Subcutaneous adipose tissue (tissue), 4 donors: Measurements from ENCODE around the gene PAX5. TPM values are rescaled to one million over a fixed set of nuclear protein-coding genes. Genes with fewer than 3 reads are reported as not detected.

Experiments used
- CTCF ChIP-seq: fragments of 450-650 bp; IDR thresholded peaks from one replicate; pipeline ENCODE4 v1.5.1; 2016; ENCODE audit warnings: low read depth, mild to moderate bottlenecking, control low read depth, antibody characterized with exemption, moderate library complexity
- total RNA-seq, 4 donors: library from RNA; depleted of rRNA; stranded (reverse); fragments of >200 nt; gene quantifications; one replicate each; pipeline ENCODE4 v1.1.0, GENCODE V29; 2016

The PAX5 gene
- total RNA-seq, 4 donors from 2014 or later, result under 0.01 to 0.19 (median 0.17) TPM; not detected in 1

- TF ChIP-seq CTCF, result no peak
Measured at GRCh38 chr9:36797471-36798220, 236.4 kb downstream of the PAX5 start.

- TF ChIP-seq CTCF, result no peak
Measured at GRCh38 chr9:36796671-36797419, 237.2 kb downstream of the PAX5 start.

- TF ChIP-seq CTCF, result no peak
Measured at GRCh38 chr9:36794461-36794860, 239.6 kb downstream of the PAX5 start.

- TF ChIP-seq CTCF, result no peak
Measured at GRCh38 chr9:36793277-36793676, 240.8 kb downstream of the PAX5 start.

- no peak for TF ChIP-seq CTCF
Measured at GRCh38 chr9:36791222-36791950, 242.7 kb downstream of the PAX5 start.

GRCh38 chr9:36789886-36790285 lies 244.2 kb downstream of the PAX5 start:
- no peak for TF ChIP-seq CTCF

- no peak for TF ChIP-seq CTCF
Measured at GRCh38 chr9:36788534-36788933, 245.5 kb downstream of the PAX5 start.
